Liver (tissue), 9 donors: ENCODE data around the gene CACNA1A. TPM values are rescaled to one million over a fixed set of nuclear protein-coding genes. Genes with fewer than 3 reads are reported as not detected.

ENCODE experiments used
- DNase-seq: peaks from one replicate; pipeline ENCODE4 v3.0.0-alpha.2; 2017; ENCODE audit warnings: low spot score
- H3K27ac ChIP-seq, 2 donors: one replicate each; pipeline ENCODE4 v1.7.0; 2013; ENCODE audit warnings: inconsistent platforms in 2 of 2, low read length in 2 of 2, control low read depth in 1 of 2, low read depth in 1 of 2, mild to moderate bottlenecking in 1 of 2
- H3K27me3 ChIP-seq, 4 donors: one replicate each; pipeline versions ENCODE4 v1.6.1 to v1.7.0; 2013; ENCODE audit warnings: low read length in 3 of 4, inconsistent platforms in 1 of 4, mild to moderate bottlenecking in 1 of 4, moderate library complexity in 1 of 4; ENCODE audit not compliant: control insufficient read depth in 4 of 4, insufficient read depth in 4 of 4
- H3K36me3 ChIP-seq, 4 donors: one replicate each; pipeline versions ENCODE4 v1.6.1 to v1.7.0; 2013; ENCODE audit warnings: low read length in 3 of 4, mild to moderate bottlenecking in 3 of 4, low read depth in 1 of 4, moderate library complexity in 1 of 4; ENCODE audit not compliant: control insufficient read depth in 4 of 4, insufficient read depth in 3 of 4
- H3K4me1 ChIP-seq, 4 donors: one replicate each; pipeline versions ENCODE4 v1.6.1 to v1.7.0; 2013; ENCODE audit warnings: low read length in 3 of 4, mild to moderate bottlenecking in 3 of 4, moderate library complexity in 1 of 4; ENCODE audit not compliant: control insufficient read depth in 4 of 4, insufficient read depth in 4 of 4
- H3K4me3 ChIP-seq, 3 donors: one replicate each; pipeline versions ENCODE4 v1.6.1 to v1.7.0; 2013; ENCODE audit warnings: low read length in 3 of 3, control low read depth in 1 of 3, low read depth in 1 of 3, mild to moderate bottlenecking in 1 of 3
- H3K9ac ChIP-seq, 2 donors: one replicate each; pipeline ENCODE4 v1.7.0; 2013; ENCODE audit warnings: low read length in 2 of 2, mild to moderate bottlenecking in 2 of 2, moderate library complexity in 2 of 2, control low read depth in 1 of 2, low read depth in 1 of 2
- H3K9me3 ChIP-seq, 4 donors: one replicate each; pipeline versions ENCODE4 v1.6.1 to v1.7.0; 2013; ENCODE audit warnings: low read length in 3 of 4; ENCODE audit not compliant: control insufficient read depth in 4 of 4
- FOXA1 ChIP-seq: IDR thresholded peaks from 2 replicates; pipeline ENCODE4 v1.6.1; 2016; ENCODE audit warnings: antibody characterized with exemption
- FOXA2 ChIP-seq: IDR thresholded peaks from 2 replicates; pipeline ENCODE4 v1.6.1; 2016; ENCODE audit warnings: antibody characterized with exemption
- GABPA ChIP-seq, 2 donors: IDR thresholded peaks in 1 of 2; conservative IDR thresholded peaks in 1 of 2; 2 replicates each; pipeline ENCODE4 v1.6.1; 2016; ENCODE audit warnings: antibody characterized with exemption in 2 of 2, mild to moderate bottlenecking in 1 of 2, moderate library complexity in 1 of 2
- HNF4A ChIP-seq, 2 donors: conservative IDR thresholded peaks; 2 replicates each; pipeline ENCODE4 v1.6.1; 2016; ENCODE audit warnings: antibody characterized with exemption in 2 of 2, mild to moderate bottlenecking in 2 of 2
- HNF4G ChIP-seq: IDR thresholded peaks from 2 replicates; pipeline ENCODE4 v1.6.1; 2016; ENCODE audit warnings: antibody characterized with exemption
- JUND ChIP-seq, 2 donors: IDR thresholded peaks; 2 replicates each; pipeline ENCODE4 v1.6.1; 2016; ENCODE audit warnings: antibody characterized with exemption in 2 of 2
- NR2F2 ChIP-seq: IDR thresholded peaks from 2 replicates; pipeline ENCODE4 v1.6.1; 2016; ENCODE audit warnings: antibody characterized with exemption
- RAD21 ChIP-seq, 2 donors: IDR thresholded peaks; 2 replicates each; pipeline ENCODE4 v1.6.1; 2016; ENCODE audit warnings: antibody characterized with exemption in 2 of 2, mild to moderate bottlenecking in 2 of 2
- SP1 ChIP-seq: IDR thresholded peaks from 2 replicates; pipeline ENCODE4 v1.6.1; 2018; ENCODE audit warnings: antibody characterized with exemption, mild to moderate bottlenecking
- TAF1 ChIP-seq: conservative IDR thresholded peaks from 2 replicates; pipeline ENCODE4 v1.6.1; 2016; ENCODE audit warnings: antibody characterized with exemption, mild to moderate bottlenecking
- YY1 ChIP-seq: IDR thresholded peaks from 2 replicates; pipeline ENCODE4 v1.6.1; 2016; ENCODE audit warnings: antibody characterized with exemption, mild to moderate bottlenecking
- WGBS: extraction: QIAGEN DNeasy Blood & Tissue Kit; methylation state at CpG from one replicate; pipeline ENCODE4 v1.1.7; 2013; 5-methylcytosine and 5-hydroxymethylcytosine counted together
- polyA plus RNA-seq, 2 donors: library from polyadenylated mRNA; stranded (reverse) in 1 of 2; unstranded in 1 of 2; fragments of 200-250 nt in 1 of 2; fragments of >200 nt in 1 of 2; fragmentation: Nextera tagmentation in 1 of 2; extraction: Ambion mirVana in 1 of 2; gene quantifications; one replicate each; pipeline versions ENCODE4 v1.2.1 to v1.2.3, GENCODE V29; 2013 to 2015
- total RNA-seq, 2 donors: library from RNA; depleted of rRNA; stranded (reverse); fragments of >200 nt; gene quantifications; one replicate each; pipeline ENCODE4 v1.2.3, GENCODE V29; 2014
- TF ChIP-seq, protein P1 (sequence below): IDR thresholded peaks from 2 replicates; pipeline ENCODE4 v1.6.1; 2016; ENCODE audit warnings: antibody characterized with exemption
- TF ChIP-seq, protein P2 (sequence below): IDR thresholded peaks from 2 replicates; pipeline ENCODE4 v1.6.1; 2016; ENCODE audit warnings: antibody characterized with exemption
- TF ChIP-seq, protein P3 (sequence below): IDR thresholded peaks from 2 replicates; pipeline ENCODE4 v1.6.1; 2016; ENCODE audit warnings: antibody characterized with exemption
- TF ChIP-seq, protein P4 (sequence below): IDR thresholded peaks from 2 replicates; pipeline ENCODE4 v1.6.1; 2016; ENCODE audit warnings: antibody characterized with exemption, mild to moderate bottlenecking
- donor health status: healthy.
- donor health status: healthy.
- donor health status: healthy.
- donor health status: healthy.
- donor health status: healthy.

Gene CACNA1A
- total and polyA plus RNA-seq, 4 donors, result 0.09 to 0.17 (median 0.17) TPM; not detected in 1

DNA sequence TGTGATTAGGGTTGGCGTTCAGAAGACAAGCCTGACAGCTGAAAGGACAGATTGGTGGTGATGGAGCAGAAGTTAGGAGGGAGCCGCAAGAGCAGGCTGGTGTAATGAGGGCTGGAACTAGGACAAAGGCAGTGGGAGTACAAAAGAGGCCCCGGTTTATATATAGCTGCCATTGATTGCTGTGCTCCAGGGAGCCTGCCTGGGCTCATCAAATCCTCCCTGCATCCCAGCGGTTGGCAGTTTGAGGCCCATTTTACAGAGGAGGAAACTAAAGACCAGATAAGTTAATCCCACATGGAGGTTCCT, 123.7 kb downstream of the CACNA1A start:
- no peak for DNase-seq
- no peaks in the 10 kb centered on the region for H3K27me3 ChIP-seq
- H3K27ac ChIP-seq, result no peak overlapping the region
- H3K4me3 ChIP-seq, result no peak overlapping the region
- H3K36me3 ChIP-seq, result no peaks in the 10 kb centered on the region
- WGBS, result 76% methylated on average over 4 of the region's 4 CpGs
- H3K9ac ChIP-seq, result no peak overlapping the region
- TF ChIP-seq TAF1, result no peak
- no peak for TF ChIP-seq YY1
- TF ChIP-seq, protein P1, sequence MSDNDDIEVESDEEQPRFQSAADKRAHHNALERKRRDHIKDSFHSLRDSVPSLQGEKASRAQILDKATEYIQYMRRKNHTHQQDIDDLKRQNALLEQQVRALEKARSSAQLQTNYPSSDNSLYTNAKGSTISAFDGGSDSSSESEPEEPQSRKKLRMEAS, result no peak
- TF ChIP-seq RAD21 (IDR thresholded peaks at IDR 0.05), result no peak
- TF ChIP-seq HNF4G, result no peak
- TF ChIP-seq GABPA (IDR thresholded peaks at IDR 0.05 in 1 of 2, conservative IDR thresholded peaks at IDR 0.05 in 1 of 2), result no peak
- TF ChIP-seq FOXA1, result no peak
- no peaks in the 10 kb centered on the region for H3K4me1 ChIP-seq
- H3K9me3 ChIP-seq, result no peaks in the 10 kb centered on the region

DNA sequence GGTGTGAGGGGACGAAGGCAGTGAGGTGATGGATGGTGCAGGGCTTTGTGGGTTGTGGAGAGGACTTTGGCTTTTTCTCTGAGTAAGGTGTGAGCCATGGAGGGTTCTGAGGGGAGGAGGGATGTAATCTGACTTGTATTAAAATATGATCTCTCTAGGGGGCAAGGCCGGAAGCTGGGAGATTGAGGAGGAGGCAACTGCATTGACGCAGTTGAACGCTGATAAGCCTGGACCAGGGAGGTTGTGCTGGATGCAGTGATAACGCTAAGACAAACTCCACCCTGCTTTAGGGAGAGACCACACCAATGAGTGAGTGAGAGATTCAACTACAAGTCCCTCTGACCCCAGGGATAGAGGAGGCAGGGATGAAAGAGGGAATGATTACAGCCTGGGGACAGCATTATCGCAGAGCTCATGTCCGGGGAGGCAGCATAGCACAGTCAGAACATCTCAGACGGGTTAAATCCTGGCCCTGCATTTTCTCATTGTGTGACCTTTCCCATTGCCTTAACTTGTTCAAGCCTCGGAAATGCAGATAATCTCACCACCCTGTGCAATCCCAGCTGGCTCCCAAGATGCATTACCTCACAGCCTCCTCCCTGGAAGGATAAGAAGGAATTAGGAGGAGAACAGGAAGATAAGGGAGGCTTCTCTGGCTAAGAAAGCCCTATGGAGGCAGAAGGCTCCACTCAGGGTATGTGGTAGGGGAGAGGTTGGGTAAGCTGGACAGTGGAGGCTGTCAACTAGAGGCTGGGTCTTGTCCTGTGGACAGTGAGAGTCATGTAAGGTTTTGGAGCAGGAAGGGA, 124.2 kb downstream of the CACNA1A start:
- no peaks in the 10 kb centered on the region for H3K36me3 ChIP-seq
- 57% methylated on average over 9 of the region's 9 CpGs for WGBS

DNA sequence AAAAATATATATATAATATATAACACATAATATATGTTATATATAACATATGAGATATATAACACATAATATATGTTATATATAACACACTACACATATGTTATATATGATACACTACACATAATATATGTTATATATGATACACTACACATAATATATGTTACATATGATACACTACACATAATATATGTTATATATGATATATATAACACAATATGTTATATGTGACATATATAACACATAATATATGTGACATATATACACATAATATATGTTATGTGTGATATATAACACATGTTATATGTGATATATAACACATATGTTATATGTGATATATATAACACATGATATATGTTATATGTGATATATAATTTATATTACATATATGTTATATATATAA, 129.7 kb downstream of the CACNA1A start:
- Histone ChIP-seq H3K9me3 (peaks cover 0 to 4% (median 1%) of the 10 kb centered on the region in 4 donors), H3K36me3 (no peaks in the 10 kb centered on the region), H3K27ac (no peak overlapping the region), H3K4me1 (no peaks in the 10 kb centered on the region), H3K27me3 (no peaks in the 10 kb centered on the region), H3K9ac (no peak overlapping the region), H3K4me3 (no peak overlapping the region)
- DNase-seq, result no peak
- TF ChIP-seq FOXA2, result no peak
- TF ChIP-seq GABPA (IDR thresholded peaks at IDR 0.05 in 1 of 2, conservative IDR thresholded peaks at IDR 0.05 in 1 of 2), result no peak
- TF ChIP-seq, protein P2, sequence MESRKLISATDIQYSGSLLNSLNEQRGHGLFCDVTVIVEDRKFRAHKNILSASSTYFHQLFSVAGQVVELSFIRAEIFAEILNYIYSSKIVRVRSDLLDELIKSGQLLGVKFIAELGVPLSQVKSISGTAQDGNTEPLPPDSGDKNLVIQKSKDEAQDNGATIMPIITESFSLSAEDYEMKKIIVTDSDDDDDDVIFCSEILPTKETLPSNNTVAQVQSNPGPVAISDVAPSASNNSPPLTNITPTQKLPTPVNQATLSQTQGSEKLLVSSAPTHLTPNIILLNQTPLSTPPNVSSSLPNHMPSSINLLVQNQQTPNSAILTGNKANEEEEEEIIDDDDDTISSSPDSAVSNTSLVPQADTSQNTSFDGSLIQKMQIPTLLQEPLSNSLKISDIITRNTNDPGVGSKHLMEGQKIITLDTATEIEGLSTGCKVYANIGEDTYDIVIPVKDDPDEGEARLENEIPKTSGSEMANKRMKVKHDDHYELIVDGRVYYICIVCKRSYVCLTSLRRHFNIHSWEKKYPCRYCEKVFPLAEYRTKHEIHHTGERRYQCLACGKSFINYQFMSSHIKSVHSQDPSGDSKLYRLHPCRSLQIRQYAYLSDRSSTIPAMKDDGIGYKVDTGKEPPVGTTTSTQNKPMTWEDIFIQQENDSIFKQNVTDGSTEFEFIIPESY, result no peak
- TF ChIP-seq, protein P3, sequence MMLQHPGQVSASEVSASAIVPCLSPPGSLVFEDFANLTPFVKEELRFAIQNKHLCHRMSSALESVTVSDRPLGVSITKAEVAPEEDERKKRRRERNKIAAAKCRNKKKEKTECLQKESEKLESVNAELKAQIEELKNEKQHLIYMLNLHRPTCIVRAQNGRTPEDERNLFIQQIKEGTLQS, result no peak
- no peak for TF ChIP-seq TAF1
- no peak for TF ChIP-seq NR2F2
- TF ChIP-seq SP1, result no peak
- TF ChIP-seq, protein P4, sequence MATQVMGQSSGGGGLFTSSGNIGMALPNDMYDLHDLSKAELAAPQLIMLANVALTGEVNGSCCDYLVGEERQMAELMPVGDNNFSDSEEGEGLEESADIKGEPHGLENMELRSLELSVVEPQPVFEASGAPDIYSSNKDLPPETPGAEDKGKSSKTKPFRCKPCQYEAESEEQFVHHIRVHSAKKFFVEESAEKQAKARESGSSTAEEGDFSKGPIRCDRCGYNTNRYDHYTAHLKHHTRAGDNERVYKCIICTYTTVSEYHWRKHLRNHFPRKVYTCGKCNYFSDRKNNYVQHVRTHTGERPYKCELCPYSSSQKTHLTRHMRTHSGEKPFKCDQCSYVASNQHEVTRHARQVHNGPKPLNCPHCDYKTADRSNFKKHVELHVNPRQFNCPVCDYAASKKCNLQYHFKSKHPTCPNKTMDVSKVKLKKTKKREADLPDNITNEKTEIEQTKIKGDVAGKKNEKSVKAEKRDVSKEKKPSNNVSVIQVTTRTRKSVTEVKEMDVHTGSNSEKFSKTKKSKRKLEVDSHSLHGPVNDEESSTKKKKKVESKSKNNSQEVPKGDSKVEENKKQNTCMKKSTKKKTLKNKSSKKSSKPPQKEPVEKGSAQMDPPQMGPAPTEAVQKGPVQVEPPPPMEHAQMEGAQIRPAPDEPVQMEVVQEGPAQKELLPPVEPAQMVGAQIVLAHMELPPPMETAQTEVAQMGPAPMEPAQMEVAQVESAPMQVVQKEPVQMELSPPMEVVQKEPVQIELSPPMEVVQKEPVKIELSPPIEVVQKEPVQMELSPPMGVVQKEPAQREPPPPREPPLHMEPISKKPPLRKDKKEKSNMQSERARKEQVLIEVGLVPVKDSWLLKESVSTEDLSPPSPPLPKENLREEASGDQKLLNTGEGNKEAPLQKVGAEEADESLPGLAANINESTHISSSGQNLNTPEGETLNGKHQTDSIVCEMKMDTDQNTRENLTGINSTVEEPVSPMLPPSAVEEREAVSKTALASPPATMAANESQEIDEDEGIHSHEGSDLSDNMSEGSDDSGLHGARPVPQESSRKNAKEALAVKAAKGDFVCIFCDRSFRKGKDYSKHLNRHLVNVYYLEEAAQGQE, result no peak
- TF ChIP-seq YY1, result no peak
- TF ChIP-seq HNF4G, result no peak
- no peak for TF ChIP-seq RAD21 (IDR thresholded peaks at IDR 0.05)

More for the DNA sequence above, 124.2 kb downstream of the CACNA1A start:
- no peak for DNase-seq
- H3K9me3 ChIP-seq, result no peaks in the 10 kb centered on the region
- no peak overlapping the region for H3K9ac ChIP-seq
- TF ChIP-seq FOXA1 (no peak), HNF4G (no peak), GABPA (IDR thresholded peaks at IDR 0.05 in 1 of 2, conservative IDR thresholded peaks at IDR 0.05 in 1 of 2) (no peak), SP1 (no peak), RAD21 (IDR thresholded peaks at IDR 0.05) (no peak), JUND (IDR thresholded peaks at IDR 0.05) (no peak), NR2F2 (no peak), HNF4A (conservative IDR thresholded peaks at IDR 0.05) (no peak), FOXA2 (no peak)
- H3K4me3 ChIP-seq, result no peak overlapping the region
- no peaks in the 10 kb centered on the region for H3K27me3 ChIP-seq
- H3K4me1 ChIP-seq, result no peaks in the 10 kb centered on the region
- H3K27ac ChIP-seq, result no peak overlapping the region
